GM23338 (cell line): ENCODE measurements around the gene UBL3. TPM values are rescaled to one million over a fixed set of nuclear protein-coding genes. Genes with fewer than 3 reads are reported as not detected.

Experiments
- ATAC-seq: fragments of 200-7000 bp; cut with Tn5 transposase; 3 replicates; pipeline ENCODE4 v1.9.1; 2020
- DNase-seq: peaks from one replicate; pipeline ENCODE4 v3.0.0-alpha.2; 2015; ENCODE audit warnings: low spot score
- H2AFZ ChIP-seq: fragments of 200-600 bp; sonication (generic); 2 replicates; pipeline ENCODE4 v1.8.0; 2016; ENCODE audit warnings: antibody characterized with exemption, mild to moderate bottlenecking, moderate library complexity
- H3F3A ChIP-seq: fragments of 200-600 bp; sonication (generic); replicated peaks from 2 replicates; pipeline ENCODE4 v1.8.0; 2017; ENCODE audit warnings: antibody characterized with exemption, mixed run types, low read depth
- H3K27ac ChIP-seq: fragments of 200-600 bp; sonication (generic); 2 replicates; pipeline ENCODE4 v1.6.1; 2016; ENCODE audit warnings: low read depth
- H3K27me3 ChIP-seq: fragments of 200-600 bp; sonication (generic); 2 replicates; pipeline ENCODE4 v1.8.0; 2016; ENCODE audit warnings: mild to moderate bottlenecking, mixed run types, moderate library complexity; ENCODE audit not compliant: insufficient read depth
- H3K36me3 ChIP-seq: fragments of 200-600 bp; sonication (generic); 2 replicates; pipeline ENCODE4 v1.8.0; 2016; ENCODE audit warnings: mild to moderate bottlenecking; ENCODE audit not compliant: insufficient read depth
- H3K4me1 ChIP-seq: fragments of 200-600 bp; sonication (generic); 2 replicates; pipeline ENCODE4 v1.8.0; 2016; ENCODE audit warnings: mild to moderate bottlenecking, moderate library complexity; ENCODE audit not compliant: insufficient read depth
- H3K4me2 ChIP-seq: fragments of 200-600 bp; sonication (generic); 2 replicates; pipeline ENCODE4 v1.7.1; 2017; ENCODE audit warnings: mixed run types
- H3K4me3 ChIP-seq: fragments of 200-600 bp; sonication (generic); 2 replicates; pipeline ENCODE4 v1.6.1; 2016; ENCODE audit warnings: mixed run types
- H3K79me2 ChIP-seq: fragments of 200-600 bp; sonication (generic); replicated peaks from 2 replicates; pipeline ENCODE4 v1.8.0; 2017; ENCODE audit warnings: mild to moderate bottlenecking; ENCODE audit not compliant: insufficient read depth
- H3K9me2 ChIP-seq: fragments of 200-600 bp; sonication (generic); 2 replicates; pipeline ENCODE4 v1.8.0; 2017; ENCODE audit not compliant: insufficient read depth
- H4K20me1 ChIP-seq: fragments of 200-600 bp; sonication (generic); replicated peaks from 2 replicates; pipeline ENCODE4 v1.8.0; 2017; ENCODE audit warnings: mild to moderate bottlenecking; ENCODE audit not compliant: insufficient read depth
- H3K27ac Mint-ChIP-seq: 2 replicates; pipeline ENCODE4 v1.8.0; 2020; ENCODE audit warnings: inconsistent platforms, mild to moderate bottlenecking, moderate library complexity, mixed read lengths
- H3K27me3 Mint-ChIP-seq: 3 replicates; pipeline ENCODE4 v1.8.0; 2022; ENCODE audit warnings: low read depth, mild to moderate bottlenecking, moderate library complexity, mixed read lengths, inconsistent platforms; ENCODE audit not compliant: insufficient read depth, poor library complexity
- H3K36me3 Mint-ChIP-seq: 3 replicates; pipeline ENCODE4 v1.8.0; 2021; ENCODE audit warnings: low read depth, mild to moderate bottlenecking, inconsistent platforms, moderate library complexity, mixed read lengths
- H3K4me1 Mint-ChIP-seq: 3 replicates; pipeline ENCODE4 v1.8.0; 2020; ENCODE audit warnings: mild to moderate bottlenecking, inconsistent platforms, mixed read lengths
- H3K4me3 Mint-ChIP-seq: 3 replicates; pipeline ENCODE4 v1.8.0; 2021; ENCODE audit warnings: moderate library complexity, mild to moderate bottlenecking, inconsistent platforms, mixed read lengths
- H3K9me3 Mint-ChIP-seq: 3 replicates; pipeline ENCODE4 v1.8.0; 2020; ENCODE audit warnings: moderate library complexity, mild to moderate bottlenecking, inconsistent platforms, mixed read lengths
- CREB1 ChIP-seq: fragments of 250-450 bp; sonication (Bioruptor Pico); IDR thresholded peaks from 2 replicates; pipeline ENCODE4 v1.5.0; 2020; ENCODE audit warnings: low read depth, mild to moderate bottlenecking, moderate library complexity
- EZH2 ChIP-seq: fragments of 200-600 bp; sonication (generic); IDR thresholded peaks from one replicate; pipeline ENCODE4 v1.8.0; 2017; ENCODE audit warnings: antibody characterized with exemption, mild to moderate bottlenecking, low read depth; ENCODE audit not compliant: unreplicated experiment
- EZH2phosphoT487 ChIP-seq: fragments of 200-600 bp; sonication (generic); IDR thresholded peaks from one replicate; pipeline ENCODE4 v1.8.1; 2018; ENCODE audit warnings: antibody characterized with exemption; ENCODE audit not compliant: unreplicated experiment
- JUNB ChIP-seq: IDR thresholded peaks from one replicate; pipeline ENCODE4 v1.6.1; 2016; ENCODE audit warnings: antibody characterized with exemption; ENCODE audit not compliant: unreplicated experiment
- NANOG ChIP-seq: IDR thresholded peaks from 2 replicates; pipeline ENCODE4 v1.6.1; 2016; ENCODE audit warnings: antibody characterized with exemption, borderline replicate concordance
- POLR2AphosphoS5 ChIP-seq: IDR thresholded peaks from 2 replicates; pipeline ENCODE4 v1.6.1; 2016; ENCODE audit warnings: antibody characterized with exemption, low read depth
- STAT1 ChIP-seq: IDR thresholded peaks from one replicate; pipeline ENCODE4 v1.6.1; 2016; ENCODE audit warnings: antibody characterized with exemption; ENCODE audit not compliant: unreplicated experiment
- ZNF114 ChIP-seq: fragments of 250-450 bp; sonication (Bioruptor Pico); IDR thresholded peaks from 2 replicates; pipeline ENCODE4 v1.5.0; 2020; ENCODE audit warnings: mild to moderate bottlenecking, moderate library complexity
- ZNF331 ChIP-seq: fragments of 250-450 bp; sonication (Bioruptor Pico); IDR thresholded peaks from 2 replicates; pipeline ENCODE4 v1.5.0; 2020; ENCODE audit warnings: low read depth, mild to moderate bottlenecking, moderate library complexity
- polyA plus RNA-seq: library from polyadenylated mRNA; unstranded; fragments of >200 nt; fragmentation: Nextera tagmentation; extraction: Ambion mirVana; gene quantifications from 2 replicates; pipeline ENCODE4 v1.2.1, GENCODE V29; 2016
- total RNA-seq: library from RNA; depleted of rRNA; stranded (reverse); fragments of >200 nt; shearing (Covaris generic); gene quantifications from 2 replicates; pipeline ENCODE4 v1.2.3, GENCODE V29; 2014
- TF ChIP-seq, protein P1 (sequence below), 2 experiments: fragments of 200-600 bp in 1 of 2; sonication (generic) in 1 of 2; conservative IDR thresholded peaks; 2 replicates each; pipeline versions ENCODE4 v1.5.1 to v1.6.1; 2016 to 2017; ENCODE audit warnings: antibody characterized with exemption in 2 of 2, low read depth in 2 of 2, mild to moderate bottlenecking in 2 of 2, moderate library complexity in 1 of 2
- TF ChIP-seq, protein P2 (sequence below): IDR thresholded peaks from 2 replicates; pipeline ENCODE4 v1.6.1; 2016; ENCODE audit warnings: antibody characterized with exemption
- TF ChIP-seq, protein P3 (sequence below): fragments of 250-450 bp; sonication (Bioruptor Pico); IDR thresholded peaks from 2 replicates; pipeline ENCODE4 v1.5.0; 2020; ENCODE audit warnings: mild to moderate bottlenecking, moderate library complexity
- TF ChIP-seq, protein P4 (sequence below): IDR thresholded peaks from one replicate; pipeline ENCODE4 v1.6.1; 2018; ENCODE audit warnings: antibody characterized with exemption; ENCODE audit not compliant: unreplicated experiment

UBL3 gene
- total and polyA plus RNA-seq, 2 experiments from 2014 or later: 9.7 to 21.1 TPM

DNA sequence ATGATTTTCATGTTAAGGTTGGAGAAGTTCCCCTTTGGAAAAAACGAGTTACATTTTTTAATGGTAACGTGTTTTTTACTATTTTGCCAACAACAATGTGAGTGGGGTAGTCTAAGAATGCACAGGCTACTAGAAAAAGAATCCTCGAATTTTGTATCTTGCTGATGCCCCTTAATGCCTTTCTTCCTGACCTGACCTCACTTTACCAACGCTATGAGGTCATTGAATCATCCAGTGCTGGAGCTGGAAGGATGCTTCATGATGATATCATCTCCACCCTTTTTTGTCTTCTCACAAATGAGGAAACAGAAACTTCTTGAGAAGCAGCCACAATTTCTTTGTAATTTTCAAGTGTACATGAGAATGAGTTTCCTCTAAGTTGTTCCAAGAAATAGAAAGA, 8.2 kb upstream of the UBL3 start:
- Histone ChIP-seq H3K27ac (no peak overlapping the region), H3K36me3 (no peaks in the 10 kb centered on the region), H2AFZ (0 out of 2 replicates have a peak overlapping the region, but pooled peaks have one; percentile 23), H3K27me3 (no peaks in the 10 kb centered on the region), H4K20me1 (no peaks in the 10 kb centered on the region), H3K9me2 (0 out of 2 replicates have a peak, but pooled peaks cover 5% of the 10 kb centered on the region), H3K4me3 (no peak overlapping the region), H3K79me2 (no peaks in the 10 kb centered on the region), H3F3A (no peaks in the 10 kb centered on the region), H3K4me1 (no peaks in the 10 kb centered on the region), H3K4me2 (no peak overlapping the region)
- Mint-ChIP-seq H3K4me1 (peaks cover 4% of the 10 kb centered on the region; the same call in 2 of the 3 replicates), H3K27me3 (no peaks in the 10 kb centered on the region), H3K27ac (no peak overlapping the region), H3K9me3 (no peaks in the 10 kb centered on the region), H3K4me3 (no peak overlapping the region), H3K36me3 (no peaks in the 10 kb centered on the region)
- ATAC-seq (no peak), DNase-seq (no peak)
- TF ChIP-seq, protein P1, sequence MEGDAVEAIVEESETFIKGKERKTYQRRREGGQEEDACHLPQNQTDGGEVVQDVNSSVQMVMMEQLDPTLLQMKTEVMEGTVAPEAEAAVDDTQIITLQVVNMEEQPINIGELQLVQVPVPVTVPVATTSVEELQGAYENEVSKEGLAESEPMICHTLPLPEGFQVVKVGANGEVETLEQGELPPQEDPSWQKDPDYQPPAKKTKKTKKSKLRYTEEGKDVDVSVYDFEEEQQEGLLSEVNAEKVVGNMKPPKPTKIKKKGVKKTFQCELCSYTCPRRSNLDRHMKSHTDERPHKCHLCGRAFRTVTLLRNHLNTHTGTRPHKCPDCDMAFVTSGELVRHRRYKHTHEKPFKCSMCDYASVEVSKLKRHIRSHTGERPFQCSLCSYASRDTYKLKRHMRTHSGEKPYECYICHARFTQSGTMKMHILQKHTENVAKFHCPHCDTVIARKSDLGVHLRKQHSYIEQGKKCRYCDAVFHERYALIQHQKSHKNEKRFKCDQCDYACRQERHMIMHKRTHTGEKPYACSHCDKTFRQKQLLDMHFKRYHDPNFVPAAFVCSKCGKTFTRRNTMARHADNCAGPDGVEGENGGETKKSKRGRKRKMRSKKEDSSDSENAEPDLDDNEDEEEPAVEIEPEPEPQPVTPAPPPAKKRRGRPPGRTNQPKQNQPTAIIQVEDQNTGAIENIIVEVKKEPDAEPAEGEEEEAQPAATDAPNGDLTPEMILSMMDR (conservative IDR thresholded peaks at IDR 0.05; ENCODE audit: low read depth in 2 of 2): no peak
- TF ChIP-seq, protein P2, sequence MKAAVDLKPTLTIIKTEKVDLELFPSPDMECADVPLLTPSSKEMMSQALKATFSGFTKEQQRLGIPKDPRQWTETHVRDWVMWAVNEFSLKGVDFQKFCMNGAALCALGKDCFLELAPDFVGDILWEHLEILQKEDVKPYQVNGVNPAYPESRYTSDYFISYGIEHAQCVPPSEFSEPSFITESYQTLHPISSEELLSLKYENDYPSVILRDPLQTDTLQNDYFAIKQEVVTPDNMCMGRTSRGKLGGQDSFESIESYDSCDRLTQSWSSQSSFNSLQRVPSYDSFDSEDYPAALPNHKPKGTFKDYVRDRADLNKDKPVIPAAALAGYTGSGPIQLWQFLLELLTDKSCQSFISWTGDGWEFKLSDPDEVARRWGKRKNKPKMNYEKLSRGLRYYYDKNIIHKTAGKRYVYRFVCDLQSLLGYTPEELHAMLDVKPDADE: no peak
- TF ChIP-seq EZH2phosphoT487: no peak
- no peak for TF ChIP-seq NANOG
- no peak for TF ChIP-seq STAT1
- no peak for TF ChIP-seq ZNF331 (CRISPR knock-in tag)
- TF ChIP-seq, protein P3, sequence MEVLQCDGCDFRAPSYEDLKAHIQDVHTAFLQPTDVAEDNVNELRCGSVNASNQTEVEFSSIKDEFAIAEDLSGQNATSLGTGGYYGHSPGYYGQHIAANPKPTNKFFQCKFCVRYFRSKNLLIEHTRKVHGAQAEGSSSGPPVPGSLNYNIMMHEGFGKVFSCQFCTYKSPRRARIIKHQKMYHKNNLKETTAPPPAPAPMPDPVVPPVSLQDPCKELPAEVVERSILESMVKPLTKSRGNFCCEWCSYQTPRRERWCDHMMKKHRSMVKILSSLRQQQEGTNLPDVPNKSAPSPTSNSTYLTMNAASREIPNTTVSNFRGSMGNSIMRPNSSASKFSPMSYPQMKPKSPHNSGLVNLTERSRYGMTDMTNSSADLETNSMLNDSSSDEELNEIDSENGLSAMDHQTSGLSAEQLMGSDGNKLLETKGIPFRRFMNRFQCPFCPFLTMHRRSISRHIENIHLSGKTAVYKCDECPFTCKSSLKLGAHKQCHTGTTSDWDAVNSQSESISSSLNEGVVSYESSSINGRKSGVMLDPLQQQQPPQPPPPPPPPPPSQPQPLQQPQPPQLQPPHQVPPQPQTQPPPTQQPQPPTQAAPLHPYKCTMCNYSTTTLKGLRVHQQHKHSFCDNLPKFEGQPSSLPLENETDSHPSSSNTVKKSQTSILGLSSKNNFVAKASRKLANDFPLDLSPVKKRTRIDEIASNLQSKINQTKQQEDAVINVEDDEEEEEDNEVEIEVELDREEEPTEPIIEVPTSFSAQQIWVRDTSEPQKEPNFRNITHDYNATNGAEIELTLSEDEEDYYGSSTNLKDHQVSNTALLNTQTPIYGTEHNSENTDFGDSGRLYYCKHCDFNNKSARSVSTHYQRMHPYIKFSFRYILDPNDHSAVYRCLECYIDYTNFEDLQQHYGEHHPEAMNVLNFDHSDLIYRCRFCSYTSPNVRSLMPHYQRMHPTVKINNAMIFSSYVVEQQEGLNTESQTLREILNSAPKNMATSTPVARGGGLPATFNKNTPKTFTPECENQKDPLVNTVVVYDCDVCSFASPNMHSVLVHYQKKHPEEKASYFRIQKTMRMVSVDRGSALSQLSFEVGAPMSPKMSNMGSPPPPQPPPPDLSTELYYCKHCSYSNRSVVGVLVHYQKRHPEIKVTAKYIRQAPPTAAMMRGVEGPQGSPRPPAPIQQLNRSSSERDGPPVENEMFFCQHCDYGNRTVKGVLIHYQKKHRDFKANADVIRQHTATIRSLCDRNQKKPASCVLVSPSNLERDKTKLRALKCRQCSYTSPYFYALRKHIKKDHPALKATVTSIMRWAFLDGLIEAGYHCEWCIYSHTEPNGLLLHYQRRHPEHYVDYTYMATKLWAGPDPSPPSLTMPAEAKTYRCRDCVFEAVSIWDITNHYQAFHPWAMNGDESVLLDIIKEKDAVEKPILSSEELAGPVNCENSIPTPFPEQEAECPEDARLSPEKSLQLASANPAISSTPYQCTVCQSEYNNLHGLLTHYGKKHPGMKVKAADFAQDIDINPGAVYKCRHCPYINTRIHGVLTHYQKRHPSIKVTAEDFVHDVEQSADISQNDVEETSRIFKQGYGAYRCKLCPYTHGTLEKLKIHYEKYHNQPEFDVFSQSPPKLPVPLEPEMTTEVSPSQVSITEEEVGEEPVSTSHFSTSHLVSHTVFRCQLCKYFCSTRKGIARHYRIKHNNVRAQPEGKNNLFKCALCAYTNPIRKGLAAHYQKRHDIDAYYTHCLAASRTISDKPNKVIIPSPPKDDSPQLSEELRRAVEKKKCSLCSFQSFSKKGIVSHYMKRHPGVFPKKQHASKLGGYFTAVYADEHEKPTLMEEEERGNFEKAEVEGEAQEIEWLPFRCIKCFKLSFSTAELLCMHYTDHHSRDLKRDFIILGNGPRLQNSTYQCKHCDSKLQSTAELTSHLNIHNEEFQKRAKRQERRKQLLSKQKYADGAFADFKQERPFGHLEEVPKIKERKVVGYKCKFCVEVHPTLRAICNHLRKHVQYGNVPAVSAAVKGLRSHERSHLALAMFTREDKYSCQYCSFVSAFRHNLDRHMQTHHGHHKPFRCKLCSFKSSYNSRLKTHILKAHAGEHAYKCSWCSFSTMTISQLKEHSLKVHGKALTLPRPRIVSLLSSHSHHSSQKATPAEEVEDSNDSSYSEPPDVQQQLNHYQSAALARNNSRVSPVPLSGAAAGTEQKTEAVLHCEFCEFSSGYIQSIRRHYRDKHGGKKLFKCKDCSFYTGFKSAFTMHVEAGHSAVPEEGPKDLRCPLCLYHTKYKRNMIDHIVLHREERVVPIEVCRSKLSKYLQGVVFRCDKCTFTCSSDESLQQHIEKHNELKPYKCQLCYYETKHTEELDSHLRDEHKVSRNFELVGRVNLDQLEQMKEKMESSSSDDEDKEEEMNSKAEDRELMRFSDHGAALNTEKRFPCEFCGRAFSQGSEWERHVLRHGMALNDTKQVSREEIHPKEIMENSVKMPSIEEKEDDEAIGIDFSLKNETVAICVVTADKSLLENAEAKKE (CRISPR knock-in tag): no peak
- no peak for TF ChIP-seq CREB1 (CRISPR knock-in tag)
- TF ChIP-seq, protein P4, sequence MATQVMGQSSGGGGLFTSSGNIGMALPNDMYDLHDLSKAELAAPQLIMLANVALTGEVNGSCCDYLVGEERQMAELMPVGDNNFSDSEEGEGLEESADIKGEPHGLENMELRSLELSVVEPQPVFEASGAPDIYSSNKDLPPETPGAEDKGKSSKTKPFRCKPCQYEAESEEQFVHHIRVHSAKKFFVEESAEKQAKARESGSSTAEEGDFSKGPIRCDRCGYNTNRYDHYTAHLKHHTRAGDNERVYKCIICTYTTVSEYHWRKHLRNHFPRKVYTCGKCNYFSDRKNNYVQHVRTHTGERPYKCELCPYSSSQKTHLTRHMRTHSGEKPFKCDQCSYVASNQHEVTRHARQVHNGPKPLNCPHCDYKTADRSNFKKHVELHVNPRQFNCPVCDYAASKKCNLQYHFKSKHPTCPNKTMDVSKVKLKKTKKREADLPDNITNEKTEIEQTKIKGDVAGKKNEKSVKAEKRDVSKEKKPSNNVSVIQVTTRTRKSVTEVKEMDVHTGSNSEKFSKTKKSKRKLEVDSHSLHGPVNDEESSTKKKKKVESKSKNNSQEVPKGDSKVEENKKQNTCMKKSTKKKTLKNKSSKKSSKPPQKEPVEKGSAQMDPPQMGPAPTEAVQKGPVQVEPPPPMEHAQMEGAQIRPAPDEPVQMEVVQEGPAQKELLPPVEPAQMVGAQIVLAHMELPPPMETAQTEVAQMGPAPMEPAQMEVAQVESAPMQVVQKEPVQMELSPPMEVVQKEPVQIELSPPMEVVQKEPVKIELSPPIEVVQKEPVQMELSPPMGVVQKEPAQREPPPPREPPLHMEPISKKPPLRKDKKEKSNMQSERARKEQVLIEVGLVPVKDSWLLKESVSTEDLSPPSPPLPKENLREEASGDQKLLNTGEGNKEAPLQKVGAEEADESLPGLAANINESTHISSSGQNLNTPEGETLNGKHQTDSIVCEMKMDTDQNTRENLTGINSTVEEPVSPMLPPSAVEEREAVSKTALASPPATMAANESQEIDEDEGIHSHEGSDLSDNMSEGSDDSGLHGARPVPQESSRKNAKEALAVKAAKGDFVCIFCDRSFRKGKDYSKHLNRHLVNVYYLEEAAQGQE: no peak
- TF ChIP-seq ZNF114 (CRISPR knock-in tag): no peak
- TF ChIP-seq POLR2AphosphoS5: no peak
- no peak for TF ChIP-seq EZH2
- no peak for TF ChIP-seq JUNB
